Natural killer cell (primary cell): ENCODE measurements around the gene RPS2. TPM values are rescaled to one million over a fixed set of nuclear protein-coding genes. Genes with fewer than 3 reads are reported as not detected.

Experiments
- ATAC-seq, 3 donors: fragments of 150-1000 bp in 2 of 3; fragments of 200-7000 bp in 1 of 3; cut with Tn5 transposase; 1 replicate in 1 of 3; 2 replicates in 2 of 3; pipeline ENCODE4 v1.10.0; 2021; ENCODE audit warnings: mild to moderate bottlenecking in 2 of 3, moderate library complexity in 2 of 3
- DNase-seq, 2 donors: peaks; one replicate each; pipeline versions ENCODE4 v3.0.0 to v3.0.0-alpha.2; 2013 to 2021; ENCODE audit warnings: mixed read lengths in 1 of 2
- H3K27ac ChIP-seq: one replicate; pipeline ENCODE4 v1.5.1; 2013; ENCODE audit warnings: mild to moderate bottlenecking, low read length
- H3K27me3 ChIP-seq: one replicate; pipeline ENCODE4 v1.6.1; 2013; ENCODE audit warnings: low read length; ENCODE audit not compliant: control insufficient read depth, insufficient read depth
- H3K36me3 ChIP-seq: one replicate; pipeline ENCODE4 v1.6.1; 2013; ENCODE audit warnings: low read length; ENCODE audit not compliant: control insufficient read depth, insufficient read depth
- H3K4me1 ChIP-seq: one replicate; pipeline ENCODE4 v1.6.1; 2013; ENCODE audit warnings: low read length; ENCODE audit not compliant: control insufficient read depth, insufficient read depth
- H3K4me3 ChIP-seq: one replicate; pipeline ENCODE4 v1.5.1; 2013; ENCODE audit warnings: low read length
- H3K9me3 ChIP-seq: one replicate; pipeline ENCODE4 v1.6.1; 2013; ENCODE audit warnings: low read length; ENCODE audit not compliant: control insufficient read depth, insufficient read depth
- H3K27ac Mint-ChIP-seq, 2 donors: one replicate each; pipeline ENCODE4 v1.8.0; 2022; ENCODE audit warnings: mild to moderate bottlenecking in 2 of 2, mixed read lengths in 2 of 2, moderate library complexity in 1 of 2
- H3K27me3 Mint-ChIP-seq, 2 donors: one replicate each; pipeline ENCODE4 v1.8.0; 2022; ENCODE audit warnings: low read depth in 2 of 2, mixed read lengths in 2 of 2
- H3K36me3 Mint-ChIP-seq: one replicate; pipeline ENCODE4 v1.8.0; 2022; ENCODE audit warnings: mixed read lengths
- H3K4me1 Mint-ChIP-seq, 2 donors: one replicate each; pipeline ENCODE4 v1.8.0; 2022; ENCODE audit warnings: mixed read lengths in 2 of 2
- H3K4me3 Mint-ChIP-seq: one replicate; pipeline ENCODE4 v1.8.0; 2022; ENCODE audit warnings: mild to moderate bottlenecking, moderate library complexity, mixed read lengths
- H3K9me3 Mint-ChIP-seq, 2 donors: one replicate each; pipeline ENCODE4 v1.8.0; 2022; ENCODE audit warnings: mixed read lengths in 2 of 2
- WGBS: methylation state at CpG from one replicate; pipeline ENCODE4 v1.1.7; 2013; ENCODE audit warnings: missing lambda C conversion rate; ENCODE audit not compliant: insufficient coverage; 5-methylcytosine and 5-hydroxymethylcytosine counted together
- intact Hi-C: fragments of 100-400 bp; cut with micrococcal nuclease; formaldehyde crosslinking; loops from one replicate; pipeline ENCODE4 v1.14.2; 2022
- total RNA-seq, 4 donors: library from RNA; stranded (reverse); fragments of 120-200 nt in 1 of 4; gene quantifications; one replicate each; pipeline versions ENCODE4 v1.2.3 to v1.2.4, GENCODE V29; 2013 to 2022
- TF ChIP-seq, protein P1 (sequence below): fragments of 200-600 bp; IDR thresholded peaks from one replicate; pipeline ENCODE4 v1.8.0; 2022; ENCODE audit warnings: antibody characterized with exemption

Gene RPS2
- total RNA-seq, 3 donors from 2014 or later (not counting 1 experiment from before 2014, with no cell fraction given) = 1,124 to 1,385 (median 1,274) TPM

DNA sequence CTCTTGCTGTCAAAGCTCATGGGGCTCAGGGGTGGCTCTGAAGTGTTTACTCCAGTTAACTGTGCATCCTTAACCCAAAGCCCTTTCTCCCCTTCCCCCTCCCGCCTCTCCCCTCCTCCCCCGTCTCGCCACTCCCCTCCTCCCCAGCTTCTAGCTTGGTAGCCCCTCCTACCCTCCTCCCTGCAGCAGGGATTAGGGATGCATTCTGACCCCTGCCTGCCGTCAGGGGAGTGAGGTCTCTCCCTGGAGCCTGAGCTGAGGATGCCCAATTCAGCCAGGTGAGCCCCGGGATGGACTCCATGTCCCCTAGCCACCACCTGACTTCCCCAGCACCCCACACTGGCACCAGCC, 48.0 kb downstream of the RPS2 start:
- no peaks in the 10 kb centered on the region for H3K36me3 Mint-ChIP-seq
- no peak for ATAC-seq
- Histone ChIP-seq H3K9me3 (no peaks in the 10 kb centered on the region), H3K4me1 (no peaks in the 10 kb centered on the region), H3K27me3 (peaks cover 21% of the 10 kb centered on the region), H3K27ac (no peak overlapping the region), H3K4me3 (no peak overlapping the region), H3K36me3 (no peaks in the 10 kb centered on the region)
- intact Hi-C loops = no loop called here
- H3K4me1 Mint-ChIP-seq = no peaks in the 10 kb centered on the region
- no peaks in the 10 kb centered on the region for H3K9me3 Mint-ChIP-seq
- H3K27me3 Mint-ChIP-seq = peaks cover 26 to 38% of the 10 kb centered on the region in 2 donors
- 17% methylated on average over 5 of the region's 5 CpGs for WGBS
- no peak overlapping the region for H3K27ac Mint-ChIP-seq
- no peak overlapping the region for H3K4me3 Mint-ChIP-seq
- no peak for DNase-seq
- TF ChIP-seq, protein P1, sequence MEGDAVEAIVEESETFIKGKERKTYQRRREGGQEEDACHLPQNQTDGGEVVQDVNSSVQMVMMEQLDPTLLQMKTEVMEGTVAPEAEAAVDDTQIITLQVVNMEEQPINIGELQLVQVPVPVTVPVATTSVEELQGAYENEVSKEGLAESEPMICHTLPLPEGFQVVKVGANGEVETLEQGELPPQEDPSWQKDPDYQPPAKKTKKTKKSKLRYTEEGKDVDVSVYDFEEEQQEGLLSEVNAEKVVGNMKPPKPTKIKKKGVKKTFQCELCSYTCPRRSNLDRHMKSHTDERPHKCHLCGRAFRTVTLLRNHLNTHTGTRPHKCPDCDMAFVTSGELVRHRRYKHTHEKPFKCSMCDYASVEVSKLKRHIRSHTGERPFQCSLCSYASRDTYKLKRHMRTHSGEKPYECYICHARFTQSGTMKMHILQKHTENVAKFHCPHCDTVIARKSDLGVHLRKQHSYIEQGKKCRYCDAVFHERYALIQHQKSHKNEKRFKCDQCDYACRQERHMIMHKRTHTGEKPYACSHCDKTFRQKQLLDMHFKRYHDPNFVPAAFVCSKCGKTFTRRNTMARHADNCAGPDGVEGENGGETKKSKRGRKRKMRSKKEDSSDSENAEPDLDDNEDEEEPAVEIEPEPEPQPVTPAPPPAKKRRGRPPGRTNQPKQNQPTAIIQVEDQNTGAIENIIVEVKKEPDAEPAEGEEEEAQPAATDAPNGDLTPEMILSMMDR = no peak

- Mint-ChIP-seq H3K4me1 (no peaks in the 10 kb centered on the region), H3K27me3 (peaks cover 20 to 31% of the 10 kb centered on the region in 2 donors), H3K9me3 (no peaks in the 10 kb centered on the region), H3K27ac (no peak overlapping the region), H3K36me3 (no peaks in the 10 kb centered on the region), H3K4me3 (no peak overlapping the region)
- intact Hi-C loops = no loop called here
- Histone ChIP-seq H3K27ac (no peak overlapping the region), H3K36me3 (no peaks in the 10 kb centered on the region), H3K27me3 (peaks cover 21% of the 10 kb centered on the region), H3K4me3 (no peak overlapping the region), H3K9me3 (no peaks in the 10 kb centered on the region), H3K4me1 (no peaks in the 10 kb centered on the region)
- TF ChIP-seq, protein P1 = no peak
- DNase-seq (no peak), ATAC-seq (no peak)
- 66% methylated on average over 25 of the region's 25 CpGs for WGBS
Observed at GRCh38 chr16:1915732-1916639, 48.6 kb downstream of the RPS2 start.

DNA sequence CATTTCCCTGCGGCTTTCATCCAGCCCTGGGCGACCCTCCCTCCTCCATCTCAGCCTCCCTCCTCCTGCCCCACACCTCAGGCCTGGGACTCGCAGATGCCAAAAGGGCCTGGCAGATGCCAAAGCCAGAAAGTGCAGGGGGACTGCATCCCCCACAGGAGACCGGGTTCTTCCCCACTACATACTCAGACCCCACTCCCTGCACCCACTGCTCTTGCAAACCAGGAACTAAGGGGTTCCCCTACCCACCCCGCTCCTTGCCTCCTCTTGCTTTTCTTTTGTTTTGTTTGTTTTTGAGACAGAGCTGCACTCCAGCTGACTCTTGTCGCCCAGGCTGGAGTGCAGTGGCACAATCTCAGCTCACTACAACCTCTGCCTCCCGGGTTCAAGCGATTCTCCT, 49.6 kb downstream of the RPS2 start:
- Histone ChIP-seq H3K9me3 (no peaks in the 10 kb centered on the region), H3K4me1 (no peaks in the 10 kb centered on the region), H3K27me3 (peaks cover 16% of the 10 kb centered on the region), H3K36me3 (no peaks in the 10 kb centered on the region), H3K27ac (no peak overlapping the region), H3K4me3 (no peak overlapping the region)
- TF ChIP-seq, protein P1 = no peak
- Mint-ChIP-seq H3K9me3 (no peaks in the 10 kb centered on the region), H3K4me1 (no peaks in the 10 kb centered on the region), H3K4me3 (no peak overlapping the region), H3K27ac (no peak overlapping the region), H3K27me3 (peaks cover 14 to 25% of the 10 kb centered on the region in 2 donors), H3K36me3 (no peaks in the 10 kb centered on the region)
- ATAC-seq = no peak
- WGBS = 56% methylated on average over 6 of the region's 8 CpGs
- intact Hi-C loops = no loop called here
- DNase-seq = no peak
